HG03439 (cell line): ENCODE data around the gene SRRM2.

Experiments
- ATAC-seq: cut with Tn5 transposase; IDR thresholded peaks from one replicate; pipeline ENCODE4 v1.9.1; 2021; ENCODE audit warnings: mild to moderate bottlenecking, moderate library complexity; ENCODE audit not compliant: unreplicated experiment

Gene SRRM2

DNA sequence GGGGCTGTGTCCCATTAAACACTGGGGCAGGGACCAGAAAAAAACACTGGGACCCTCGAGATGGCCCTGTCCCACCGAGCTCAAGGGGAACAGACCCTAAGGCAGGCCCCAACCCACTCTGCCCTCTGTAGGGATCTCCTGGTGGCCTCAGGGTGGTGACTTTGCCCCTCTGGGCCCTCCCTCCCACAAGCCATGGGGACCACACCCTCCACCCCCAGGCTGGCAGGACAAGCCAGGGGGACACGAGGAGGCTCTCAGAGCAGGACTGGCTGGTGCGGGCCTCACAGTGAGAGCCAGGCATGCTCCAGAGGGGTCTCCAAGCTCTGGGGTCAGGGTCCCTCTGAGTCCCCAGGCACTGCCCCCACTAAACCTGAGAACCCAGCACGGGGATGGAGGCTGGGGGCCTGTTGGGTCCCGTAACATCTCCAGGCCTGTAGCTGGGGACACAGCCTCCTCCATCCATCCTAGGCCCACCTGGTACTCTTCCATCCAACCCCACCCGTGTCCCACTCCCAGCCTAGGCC, 14.5 kb upstream of the SRRM2 start:
- ATAC-seq: no peak

GRCh38 chr16:2738615-2739014, 13.8 kb upstream of the SRRM2 start:
- no peak for ATAC-seq

DNA sequence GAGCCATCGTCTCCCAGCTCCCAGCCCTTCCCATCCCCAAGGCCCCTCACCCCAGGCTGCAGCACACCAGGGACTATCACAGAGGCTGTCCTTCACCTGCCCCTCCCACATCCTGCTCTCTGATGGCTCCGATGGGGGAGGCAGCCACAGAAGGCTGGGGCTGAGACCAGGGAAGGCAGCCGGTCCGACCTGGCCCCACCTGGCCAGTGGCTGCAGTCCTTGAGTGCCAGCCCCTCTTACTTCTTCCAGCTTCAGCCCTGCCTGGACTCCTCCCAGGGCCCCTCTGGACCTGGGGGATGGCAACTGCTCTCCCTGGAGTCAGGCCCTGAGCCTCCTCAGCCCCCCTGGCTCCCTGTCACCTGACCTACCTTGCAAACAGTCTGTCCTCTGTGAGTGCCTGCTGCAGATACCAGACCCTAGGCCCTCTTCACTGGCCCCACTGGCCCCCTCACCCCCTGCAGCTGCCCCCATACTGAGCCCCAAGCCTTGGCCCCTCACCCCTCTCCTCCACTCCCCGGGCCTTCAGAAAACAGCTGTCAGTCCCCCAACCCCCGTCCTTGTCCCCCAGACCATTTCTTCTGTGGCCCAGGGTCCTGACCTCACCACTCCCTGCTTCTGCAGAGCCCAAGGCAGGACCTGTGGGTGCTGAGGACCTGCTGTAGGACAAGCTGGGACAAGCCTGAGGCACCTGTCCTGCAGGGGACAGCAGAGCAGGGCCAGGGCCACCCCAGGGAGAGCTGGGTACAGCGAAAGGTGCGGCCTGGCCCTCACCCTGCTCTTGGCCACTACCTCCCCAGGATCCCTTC, 12.6 kb upstream of the SRRM2 start:
- no peak for ATAC-seq

- ATAC-seq: no peak
Measured at GRCh38 chr16:2740476-2740875, 12.0 kb upstream of the SRRM2 start.

GRCh38 chr16:2741168-2741567, 11.3 kb upstream of the SRRM2 start:
- ATAC-seq: no peak

- no peak for ATAC-seq
Measured at GRCh38 chr16:2742323-2743006, 10.0 kb upstream of the SRRM2 start.

- ATAC-seq: no peak
Measured at GRCh38 chr16:2743007-2743810, 9.2 kb upstream of the SRRM2 start.

DNA sequence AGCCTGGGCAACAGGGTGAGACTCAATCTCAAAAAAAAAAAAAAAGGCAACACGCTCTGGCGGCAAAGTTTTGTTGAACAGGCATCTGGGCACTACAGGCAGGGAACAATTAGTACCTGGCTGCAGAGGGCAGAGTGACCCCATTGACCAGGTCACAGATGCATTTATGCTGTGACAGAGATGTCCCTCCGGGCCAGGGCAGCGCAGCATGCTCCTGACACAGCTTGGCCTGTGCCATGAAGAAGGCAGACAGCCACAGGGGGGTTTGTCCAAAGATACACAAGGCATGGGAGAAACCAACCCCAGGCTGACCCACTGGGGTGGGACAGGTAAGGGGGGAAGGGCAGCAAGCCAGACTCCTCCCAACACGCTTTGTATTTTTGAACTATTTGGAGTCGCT, 7.7 kb upstream of the SRRM2 start:
- ATAC-seq: no peak

DNA sequence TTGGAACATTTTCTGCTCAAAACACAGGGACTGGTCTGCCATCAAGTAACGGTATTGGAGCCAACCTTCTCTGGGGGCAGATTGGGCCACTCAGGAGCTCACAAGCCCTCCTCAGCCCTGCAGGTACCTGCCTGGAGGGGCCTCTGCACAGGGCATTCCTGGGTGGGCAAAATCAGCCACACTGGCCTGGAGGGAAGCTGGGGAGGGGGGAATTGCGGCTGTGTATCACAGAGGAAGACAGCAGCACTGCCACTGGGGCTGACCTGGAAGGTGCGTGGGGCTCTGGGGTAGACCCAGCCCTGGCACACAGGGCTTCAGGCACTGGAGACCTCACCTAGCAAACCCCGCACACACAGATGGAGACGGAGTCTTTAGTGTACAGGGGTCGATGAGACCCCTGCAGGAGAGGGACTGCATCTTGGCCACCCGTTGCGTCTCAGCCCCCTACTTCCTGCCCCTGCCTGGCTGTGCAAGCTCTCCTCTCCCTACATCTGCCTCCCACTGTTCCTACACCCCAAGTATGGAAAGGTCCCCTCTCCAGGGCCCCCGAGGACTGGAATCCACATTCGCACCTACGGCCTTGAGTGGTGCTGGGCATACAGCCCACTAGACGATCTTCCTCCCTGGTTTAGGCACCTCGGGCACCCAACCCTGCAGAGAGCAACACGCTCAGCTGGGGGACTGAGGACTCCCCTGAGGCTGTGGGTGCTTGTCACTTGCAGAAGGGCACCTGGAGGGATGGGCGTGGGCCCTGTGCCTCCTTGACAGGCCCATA, 7.1 kb upstream of the SRRM2 start:
- ATAC-seq: no peak

- no peak for ATAC-seq
Measured at GRCh38 chr16:2745961-2746360, 6.5 kb upstream of the SRRM2 start.

DNA sequence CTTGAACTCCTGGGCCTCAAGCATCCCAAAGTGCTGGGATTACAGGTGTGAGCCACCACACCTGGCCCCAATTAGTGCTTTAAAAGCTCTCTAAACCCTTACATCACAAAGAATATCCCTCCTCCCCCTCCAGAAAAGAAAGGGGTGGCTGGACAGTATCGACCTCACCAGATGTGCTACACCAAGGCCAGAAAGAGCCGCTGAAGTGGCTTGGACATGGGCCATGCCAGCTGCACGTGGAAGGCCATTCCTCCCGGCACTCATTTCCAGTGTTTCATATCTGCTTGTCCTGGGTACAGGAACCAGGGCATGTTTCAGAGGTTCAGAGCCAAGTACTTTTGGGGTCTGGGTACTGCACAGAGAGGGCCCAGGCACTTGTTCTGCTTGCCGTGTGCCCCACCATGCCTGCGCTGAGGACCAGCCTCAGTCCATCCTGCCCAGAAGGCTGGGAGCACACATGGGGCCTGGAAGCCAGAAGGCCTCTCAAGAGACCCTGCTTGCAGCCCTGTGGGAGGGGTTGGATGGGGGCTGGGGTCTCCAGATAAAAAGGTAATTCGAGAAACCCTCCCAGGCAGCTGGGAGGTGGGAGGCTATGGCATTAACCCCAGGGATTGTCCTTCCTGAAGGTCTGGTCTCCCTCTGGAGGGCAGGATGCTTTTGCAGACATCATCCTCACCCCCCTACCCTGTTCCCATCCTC, 3.5 kb upstream of the SRRM2 start:
- ATAC-seq: no peak

GRCh38 chr16:2749476-2749875, 3.0 kb upstream of the SRRM2 start:
- no peak for ATAC-seq

GRCh38 chr16:2749936-2750335, 2.5 kb upstream of the SRRM2 start:
- ATAC-seq: no peak

DNA sequence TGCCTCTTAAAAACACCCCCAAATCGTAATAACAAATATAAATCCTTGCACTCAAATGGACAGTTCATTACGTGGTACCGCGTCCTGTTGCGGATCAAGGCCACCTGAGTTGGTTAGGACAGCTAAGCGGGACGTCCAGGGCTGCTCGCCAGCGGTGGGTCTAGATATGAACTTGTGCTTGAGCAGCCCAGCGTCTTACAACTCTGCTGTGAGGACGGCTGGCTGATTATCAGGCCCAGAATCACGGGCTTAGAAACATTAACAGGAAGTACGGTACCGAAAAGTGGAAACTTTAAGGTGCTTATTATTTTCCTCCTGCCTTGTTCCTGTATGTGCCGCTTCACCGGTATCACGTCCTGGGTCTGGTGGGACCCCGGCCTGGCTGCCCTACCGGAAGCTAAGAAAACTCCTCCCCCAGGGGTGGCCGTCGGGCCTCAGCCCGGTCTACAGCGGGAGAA, 832 bp upstream of the SRRM2 start:
- peak; percentile 34 for ATAC-seq

DNA sequence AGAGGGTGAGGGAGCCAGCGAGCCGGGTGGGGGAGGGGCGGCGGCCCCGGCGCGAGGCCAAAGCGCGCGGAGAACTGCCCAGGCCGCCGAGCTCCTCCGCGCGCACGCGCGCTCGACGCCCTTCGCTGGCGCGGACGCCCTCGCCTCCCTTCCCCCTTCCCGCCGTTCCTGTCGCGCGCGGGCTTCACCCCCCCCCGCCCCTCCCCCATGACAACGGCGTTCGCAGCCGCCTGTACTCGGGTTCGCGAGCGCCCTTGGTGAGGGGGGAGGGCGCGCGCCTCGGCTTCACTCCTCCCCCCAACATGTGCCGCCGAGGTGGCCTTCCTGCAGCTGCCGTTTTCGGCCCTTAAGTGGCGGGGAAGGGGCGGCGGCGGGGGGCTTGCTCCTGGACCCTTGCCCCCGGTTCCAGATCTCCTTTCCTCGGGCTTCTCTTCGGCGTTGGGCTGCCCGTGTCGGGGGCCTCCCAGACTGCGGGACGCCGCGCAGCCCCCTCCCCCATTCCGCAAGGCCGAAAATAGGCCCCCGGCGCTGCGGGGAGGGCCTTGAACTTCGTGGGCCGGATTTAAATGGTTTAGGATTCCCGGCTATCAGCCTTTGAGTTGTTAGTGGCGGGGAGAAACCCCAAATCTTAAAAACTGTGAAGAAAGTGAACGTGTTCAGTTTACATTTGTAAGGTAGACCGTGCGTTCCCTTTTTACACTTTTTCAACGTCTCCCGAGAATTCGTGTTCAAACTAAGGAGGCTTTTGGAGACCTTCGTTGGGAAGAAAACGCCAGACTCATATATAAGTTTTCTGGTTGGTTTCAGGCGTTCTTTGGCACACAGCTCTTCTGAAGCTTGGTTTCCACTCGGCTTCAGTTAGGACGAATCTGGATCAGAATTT, 653 bp downstream of the SRRM2 start:
- ATAC-seq: peak; percentile 54

DNA sequence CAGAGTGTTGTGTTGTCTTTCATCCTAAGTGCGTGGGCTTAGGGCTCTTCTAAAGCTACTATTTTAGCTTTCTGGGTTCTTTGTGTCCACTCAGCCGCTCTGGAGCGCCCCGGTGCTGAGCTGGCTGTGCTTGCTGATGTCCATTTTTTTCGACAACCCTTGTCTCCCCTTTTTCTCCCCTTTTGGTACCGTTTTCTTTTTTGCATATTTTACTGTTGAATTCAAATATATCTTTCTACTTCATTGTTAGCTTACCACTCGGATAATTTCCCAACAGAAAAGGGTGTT, 1.2 kb downstream of the SRRM2 start:
- ATAC-seq: no peak

DNA sequence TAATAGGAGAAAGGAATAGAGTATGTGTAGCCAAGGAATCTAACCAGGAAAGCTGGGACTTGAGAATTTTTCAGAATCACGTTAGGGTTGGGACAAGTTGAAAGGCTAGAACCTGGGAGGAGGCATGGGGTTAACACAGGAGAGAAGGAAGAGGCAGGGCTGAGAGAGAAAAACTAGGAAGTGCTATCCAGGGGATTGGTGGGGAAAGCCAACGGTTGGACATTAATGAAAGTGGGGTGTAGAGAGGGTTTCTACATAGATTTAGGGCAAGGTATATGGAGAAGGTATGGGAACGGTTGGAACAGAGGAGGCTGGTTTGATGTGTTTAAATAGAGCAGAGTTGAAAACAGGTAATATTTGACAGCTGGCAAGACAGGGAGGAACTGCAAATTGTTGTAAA, 2.7 kb downstream of the SRRM2 start:
- ATAC-seq: no peak

DNA sequence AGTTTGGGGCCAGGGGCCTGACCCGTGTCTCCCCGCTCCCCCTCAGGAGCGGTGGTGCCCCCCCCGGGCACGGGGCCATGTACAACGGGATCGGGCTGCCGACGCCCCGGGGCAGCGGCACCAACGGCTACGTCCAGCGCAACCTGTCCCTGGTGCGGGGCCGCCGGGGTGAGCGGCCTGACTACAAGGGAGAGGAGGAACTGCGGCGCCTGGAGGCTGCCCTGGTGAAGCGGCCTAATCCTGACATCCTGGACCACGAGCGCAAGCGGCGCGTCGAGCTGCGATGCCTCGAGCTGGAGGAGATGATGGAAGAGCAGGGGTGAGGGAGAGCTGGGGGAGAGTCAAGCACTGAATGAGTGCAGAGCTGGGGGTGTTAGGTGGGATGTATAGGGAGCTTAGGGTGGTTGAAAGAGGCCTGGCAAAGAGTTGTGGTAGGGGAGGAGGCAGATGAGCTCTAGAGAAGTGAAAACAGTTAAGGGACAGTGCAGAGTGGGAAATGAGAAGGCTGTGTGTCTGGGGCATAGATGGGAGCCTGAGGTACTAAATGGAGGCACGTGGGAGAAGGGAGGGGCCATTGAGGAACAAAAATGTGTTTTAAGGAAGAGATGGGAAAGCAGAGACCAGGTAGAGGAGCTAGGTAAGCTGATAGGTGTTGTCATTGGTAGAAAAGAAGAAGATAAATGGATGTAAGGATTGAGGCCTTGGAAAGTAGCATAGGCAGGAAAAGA, 4.0 kb downstream of the SRRM2 start:
- ATAC-seq: no peak

DNA sequence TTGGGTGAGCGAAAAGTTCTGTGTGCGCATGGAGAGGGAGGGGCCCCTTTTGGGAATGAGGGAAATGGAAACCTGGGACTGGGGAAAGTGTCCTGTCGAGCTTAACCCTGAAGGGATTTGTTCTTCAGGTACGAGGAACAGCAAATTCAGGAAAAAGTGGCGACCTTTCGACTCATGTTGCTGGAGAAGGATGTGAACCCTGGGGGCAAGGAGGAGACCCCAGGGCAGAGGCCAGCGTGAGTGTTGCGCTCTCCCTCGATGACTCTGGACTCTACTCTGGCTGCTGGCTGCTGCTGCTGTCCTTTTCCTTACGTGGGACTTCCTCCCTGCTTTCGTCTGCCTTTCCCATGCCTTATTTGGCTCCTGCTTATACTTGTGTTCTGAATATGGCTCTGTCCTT, 4.9 kb downstream of the SRRM2 start:
- ATAC-seq: no peak
